Keratinocyte (primary cell): ENCODE measurements around the gene SGCG. TPM values are rescaled to one million over a fixed set of nuclear protein-coding genes. Genes with fewer than 3 reads are reported as not detected.

ENCODE experiments used
- DNase-seq: peaks from one replicate; pipeline ENCODE4 v3.0.0-alpha.2; 2011; ENCODE audit warnings: low read depth, missing footprints, low spot score
- FAIRE-seq: peaks from 2 replicates; lab custom pipeline; 2011; peaks lifted over from hg19 to GRCh38; lab: Jason Lieb, UNC
- H2AFZ ChIP-seq: 2 replicates; pipeline ENCODE4 v1.6.0; 2012; ENCODE audit warnings: low read length, control low read depth, inconsistent platforms; ENCODE audit not compliant: control insufficient read depth
- H3K27ac ChIP-seq: 2 replicates; pipeline ENCODE4 v1.5.1; 2011; ENCODE audit warnings: low read length; ENCODE audit not compliant: control insufficient read depth, insufficient read depth
- H3K27me3 ChIP-seq: 3 replicates; pipeline ENCODE4 v1.6.0; 2011; ENCODE audit warnings: low read length; ENCODE audit not compliant: control insufficient read depth, insufficient read depth; ENCODE audit errors: extremely low read depth
- H3K36me3 ChIP-seq, 2 experiments: 2 replicates in 1 of 2; 3 replicates in 1 of 2; pipeline ENCODE4 v1.5.1; 2011; ENCODE audit warnings: low read length in 2 of 2, mild to moderate bottlenecking in 1 of 2; ENCODE audit not compliant: control insufficient read depth in 2 of 2, insufficient read depth in 2 of 2; ENCODE audit errors: extremely low read depth in 1 of 2
- H3K4me1 ChIP-seq: 3 replicates; pipeline ENCODE4 v1.5.1; 2011; ENCODE audit warnings: low read length; ENCODE audit not compliant: control insufficient read depth, insufficient read depth; ENCODE audit errors: extremely low read depth
- H3K4me2 ChIP-seq: 3 replicates; pipeline ENCODE4 v1.6.0; 2011; ENCODE audit warnings: low read depth, low read length; ENCODE audit not compliant: control insufficient read depth, insufficient read depth; ENCODE audit errors: extremely low read depth
- H3K4me3 ChIP-seq, 3 experiments: fragments of 200-600 bp in 1 of 3; sonication (generic) in 1 of 3; 2 replicates in 2 of 3; 3 replicates in 1 of 3; pipeline ENCODE4 v1.5.1; 2011 to 2016; ENCODE audit warnings: low read length in 3 of 3, mild to moderate bottlenecking in 3 of 3, control low read depth in 2 of 3, inconsistent platforms in 1 of 3, low read depth in 1 of 3, mixed read lengths in 1 of 3, mixed run types in 1 of 3, moderate library complexity in 1 of 3; ENCODE audit not compliant: control insufficient read depth in 2 of 3, insufficient read depth in 2 of 3; ENCODE audit errors: extremely low read depth in 1 of 3
- H3K79me2 ChIP-seq: 2 replicates; pipeline ENCODE4 v1.6.0; 2012; ENCODE audit warnings: low read length; ENCODE audit not compliant: control insufficient read depth, insufficient read depth
- H3K9ac ChIP-seq: 3 replicates; pipeline ENCODE4 v1.6.0; 2011; ENCODE audit warnings: low read length; ENCODE audit not compliant: control insufficient read depth, insufficient read depth; ENCODE audit errors: extremely low read depth
- H3K9me1 ChIP-seq: 3 replicates; pipeline ENCODE4 v1.6.0; 2011; ENCODE audit warnings: low read length; ENCODE audit not compliant: control insufficient read depth, insufficient read depth; ENCODE audit errors: extremely low read depth
- H3K9me3 ChIP-seq: 2 replicates; pipeline ENCODE4 v1.5.1; 2012; ENCODE audit warnings: low read depth, low read length; ENCODE audit not compliant: control insufficient read depth
- H4K20me1 ChIP-seq: 3 replicates; pipeline ENCODE4 v1.6.0; 2011; ENCODE audit warnings: low read length; ENCODE audit not compliant: control insufficient read depth, insufficient read depth; ENCODE audit errors: extremely low read depth
- CTCF ChIP-seq, 3 experiments: IDR thresholded peaks in 1 of 3; conservative IDR thresholded peaks in 1 of 3; optimal IDR thresholded peaks in 1 of 3; 2 replicates in 2 of 3; 3 replicates in 1 of 3; pipeline versions ENCODE3 to v1.5.1; 2011; ENCODE audit warnings: low read length in 3 of 3, mild to moderate bottlenecking in 3 of 3, moderate library complexity in 2 of 3, control low read depth in 1 of 3, inconsistent platforms in 1 of 3; ENCODE audit not compliant: insufficient read depth in 2 of 3; ENCODE audit errors: extremely low read depth in 1 of 3
- EZH2 ChIP-seq: IDR thresholded peaks from one replicate; pipeline ENCODE4 v1.6.1; 2012; ENCODE audit warnings: inconsistent platforms, mild to moderate bottlenecking, low read length, moderate library complexity
- dilution Hi-C: fragments of 300-500 bp; cut with MboI; formaldehyde crosslinking; loops from one replicate; pipeline ENCODE4 v1.7.0; 2020; ENCODE audit warnings: low sequenced_read_pairs; ENCODE audit not compliant: extremely low pct_ligation_motif_present
- polyA plus RNA-seq, 5 experiments: library from polyadenylated mRNA; depleted of rRNA in 3 of 5; stranded (reverse) in 3 of 5; stranded (forward) in 1 of 5; unstranded in 1 of 5; fragments of >200 nt; gene quantifications; 1 replicate in 1 of 5; 2 replicates in 3 of 5; 3 replicates in 1 of 5; pipeline versions ENCODE4 v1.2.1 to v1.2.3, GENCODE V29; 2011 to 2012; ENCODE audit warnings: missing spikeins in 2 of 5, low read depth in 1 of 5, low replicate concordance in 1 of 5

SGCG gene
- polyA plus RNA-seq, 1 donor (not counting 4 experiments of a cell fraction or from before 2014, with no cell fraction given): not detected

DNA sequence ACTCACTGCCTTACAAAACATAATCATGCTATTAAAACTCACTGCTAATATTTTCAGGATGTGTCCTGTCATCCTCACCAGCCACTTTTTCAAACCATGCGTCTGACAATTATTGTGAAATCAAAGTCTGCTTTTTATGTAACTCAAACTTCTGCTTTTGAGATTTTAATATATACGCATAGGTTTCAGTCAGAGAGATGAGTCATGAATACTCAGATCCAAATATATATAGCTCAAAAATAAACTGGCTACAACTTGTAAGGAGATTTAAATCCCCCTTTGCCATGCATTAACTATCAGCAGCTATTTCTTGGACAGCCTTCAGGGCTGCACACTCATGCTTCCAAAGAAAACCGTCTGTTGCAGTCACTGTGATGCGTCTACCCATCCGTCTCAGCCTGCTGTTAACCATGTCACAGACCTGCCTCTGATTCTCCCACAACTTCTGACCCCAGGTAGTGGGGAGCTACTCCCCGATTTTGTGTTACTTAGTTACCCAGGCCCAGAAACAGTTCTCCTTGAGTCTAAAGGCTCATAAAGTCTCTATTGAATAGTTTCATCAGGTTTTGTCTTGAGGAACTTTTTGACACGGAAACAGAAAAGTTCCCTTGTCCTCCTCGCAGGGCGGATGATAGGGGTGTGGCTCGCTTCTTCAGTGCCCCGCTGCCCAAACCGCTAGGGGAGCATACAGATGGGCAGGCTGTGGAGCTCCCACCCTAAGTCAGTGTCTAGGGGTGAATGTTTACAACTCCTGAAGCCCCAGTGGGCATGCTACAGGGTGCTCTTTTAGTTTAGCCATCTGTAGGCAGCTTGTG lies 33.8 kb upstream of the SGCG start:
- DNase-seq (no peak), FAIRE-seq (no peak)
- TF ChIP-seq EZH2: no peak
- TF ChIP-seq CTCF (optimal IDR thresholded peaks at IDR 0.05 in 1 of 3, IDR thresholded peaks at IDR 0.05 in 1 of 3, conservative IDR thresholded peaks at IDR 0.05 in 1 of 3; ENCODE audit: extremely low read depth in 1 of 3, insufficient read depth in 2 of 3, low read length in 3 of 3): no peak
- Histone ChIP-seq H3K9ac (no peak overlapping the region), H3K27ac (no peak overlapping the region), H4K20me1 (no peaks in the 10 kb centered on the region), H3K9me1 (no peaks in the 10 kb centered on the region), H3K27me3 (no peaks in the 10 kb centered on the region), H3K4me3 (no peak overlapping the region), H3K4me2 (no peak overlapping the region), H3K4me1 (no peaks in the 10 kb centered on the region), H2AFZ (no peak overlapping the region), H3K36me3 (no peaks in the 10 kb centered on the region), H3K9me3 (peaks cover 1% of the 10 kb centered on the region), H3K79me2 (no peaks in the 10 kb centered on the region)
- dilution Hi-C loops: no loop called here

DNA sequence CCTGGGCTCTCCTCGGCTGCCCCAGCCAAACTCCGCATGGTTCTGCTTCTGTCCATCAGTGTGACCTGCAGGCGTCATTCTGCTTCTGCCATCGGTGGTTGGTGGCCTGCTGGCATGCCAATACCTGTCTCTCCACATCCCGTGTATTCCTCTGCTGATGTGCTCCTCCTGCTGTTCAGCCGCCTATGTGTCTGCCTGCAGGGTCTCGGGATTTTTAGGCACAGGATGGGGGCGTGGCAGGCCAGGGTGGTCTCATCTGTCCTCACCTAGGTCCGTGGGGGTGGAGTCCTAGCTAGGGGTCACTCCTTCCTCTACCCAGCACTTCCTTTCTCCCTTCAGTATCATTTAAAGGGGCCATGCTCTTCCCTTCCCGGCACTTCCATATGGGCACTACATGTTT lies 33.0 kb upstream of the SGCG start:
- DNase-seq: no peak
- no peak for FAIRE-seq
- TF ChIP-seq CTCF (optimal IDR thresholded peaks at IDR 0.05 in 1 of 3, IDR thresholded peaks at IDR 0.05 in 1 of 3, conservative IDR thresholded peaks at IDR 0.05 in 1 of 3; ENCODE audit: extremely low read depth in 1 of 3, insufficient read depth in 2 of 3, low read length in 3 of 3) (no peak), EZH2 (no peak)

More for the DNA sequence above, 33.0 kb upstream of the SGCG start:
- Histone ChIP-seq H2AFZ (no peak overlapping the region), H3K79me2 (no peaks in the 10 kb centered on the region), H3K4me2 (no peak overlapping the region), H3K27ac (no peak overlapping the region), H4K20me1 (no peaks in the 10 kb centered on the region), H3K9ac (no peak overlapping the region), H3K36me3 (no peaks in the 10 kb centered on the region), H3K9me3 (no peaks in the 10 kb centered on the region), H3K9me1 (no peaks in the 10 kb centered on the region), H3K4me3 (no peak overlapping the region), H3K4me1 (no peaks in the 10 kb centered on the region), H3K27me3 (no peaks in the 10 kb centered on the region)
- dilution Hi-C loops: no loop called here
